CD4-positive, alpha-beta memory T cell (primary cell): ENCODE measurements around the gene GNAL. TPM values are rescaled to one million over a fixed set of nuclear protein-coding genes. Genes with fewer than 3 reads are reported as not detected.

Source experiments
- CTCF ChIA-PET: fragments of 350-600 bp; sonication (Branson Sonifier 250); formaldehyde crosslinking; loops from one replicate; lab custom pipeline; 2021; ENCODE audit warnings: inconsistent platforms; ENCODE audit not compliant: partially characterized antibody; lab: Charles Lee
- POLR2A ChIA-PET: fragments of 350-600 bp; sonication (Branson Sonifier 250); formaldehyde crosslinking; loops from one replicate; lab custom pipeline; 2021; ENCODE audit not compliant: partially characterized antibody; lab: Charles Lee
- DNase-seq, 5 donors: peaks; one replicate each; pipeline versions ENCODE4 v3.0.0 to v3.0.0-alpha.2; 2020 to 2022; ENCODE audit warnings: mixed read lengths in 1 of 5
- H3K27ac ChIP-seq: one replicate; pipeline ENCODE4 v1.7.0; 2013; ENCODE audit warnings: low read depth, low read length
- H3K27me3 ChIP-seq: 2 replicates; pipeline ENCODE4 v1.7.0; 2013; ENCODE audit warnings: mild to moderate bottlenecking, low read length, moderate library complexity; ENCODE audit not compliant: insufficient read depth
- H3K36me3 ChIP-seq: 2 replicates; pipeline ENCODE4 v1.7.0; 2013; ENCODE audit warnings: mild to moderate bottlenecking, low read length, moderate library complexity; ENCODE audit not compliant: insufficient read depth
- H3K4me1 ChIP-seq: 2 replicates; pipeline ENCODE4 v1.7.0; 2013; ENCODE audit warnings: mild to moderate bottlenecking, low read length, moderate library complexity; ENCODE audit not compliant: insufficient read depth
- H3K4me3 ChIP-seq, 2 donors: one replicate each; pipeline ENCODE4 v1.7.0; 2013; ENCODE audit warnings: low read length in 2 of 2, mild to moderate bottlenecking in 1 of 2
- H3K9me3 ChIP-seq, 2 donors: one replicate each; pipeline ENCODE4 v1.7.0; 2013; ENCODE audit warnings: low read length in 2 of 2, control low read depth in 1 of 2; ENCODE audit not compliant: control insufficient read depth in 1 of 2
- H3K27ac Mint-ChIP-seq, 7 donors: one replicate each; pipeline ENCODE4 v1.8.0; 2020 to 2021; ENCODE audit warnings: mixed read lengths in 7 of 7, mild to moderate bottlenecking in 6 of 7, inconsistent platforms in 3 of 7, moderate library complexity in 3 of 7
- H3K27me3 Mint-ChIP-seq, 2 donors: one replicate each; pipeline ENCODE4 v1.8.0; 2020 to 2021; ENCODE audit warnings: mixed read lengths in 2 of 2
- H3K36me3 Mint-ChIP-seq, 2 donors: one replicate each; pipeline ENCODE4 v1.8.0; 2020 to 2021; ENCODE audit warnings: mixed read lengths in 2 of 2, inconsistent platforms in 1 of 2, mild to moderate bottlenecking in 1 of 2
- H3K4me1 Mint-ChIP-seq, 4 donors: one replicate each; pipeline ENCODE4 v1.8.0; 2020 to 2021; ENCODE audit warnings: mixed read lengths in 4 of 4, mild to moderate bottlenecking in 1 of 4
- H3K4me3 Mint-ChIP-seq, 8 donors: one replicate each; pipeline ENCODE4 v1.8.0; 2020 to 2021; ENCODE audit warnings: mixed read lengths in 8 of 8, mild to moderate bottlenecking in 7 of 8, moderate library complexity in 6 of 8, inconsistent platforms in 3 of 8
- H3K9me3 Mint-ChIP-seq, 8 donors: one replicate each; pipeline ENCODE4 v1.8.0; 2020 to 2021; ENCODE audit warnings: mixed read lengths in 8 of 8, mild to moderate bottlenecking in 5 of 8, inconsistent platforms in 3 of 8, moderate library complexity in 1 of 8
- intact Hi-C: fragments of 100-400 bp; cut with micrococcal nuclease; formaldehyde crosslinking; loops from one replicate; pipeline ENCODE4 v1.15.1; 2023
- polyA plus RNA-seq, 2 donors: library from polyadenylated mRNA; unstranded; fragments of 300-500 nt; fragmentation: Illumina TruSeq; gene quantifications; one replicate each; pipeline ENCODE4 v1.2.3, GENCODE V29; 2021
- total RNA-seq, 2 experiments: library from RNA; stranded (reverse); gene quantifications; one replicate each; pipeline ENCODE4 v1.2.3, GENCODE V29; 2021

Gene GNAL
- total and polyA plus RNA-seq, 4 experiments from 2014 or later = 0.20 to 0.33 (median 0.26) TPM; not detected in 1

DNA sequence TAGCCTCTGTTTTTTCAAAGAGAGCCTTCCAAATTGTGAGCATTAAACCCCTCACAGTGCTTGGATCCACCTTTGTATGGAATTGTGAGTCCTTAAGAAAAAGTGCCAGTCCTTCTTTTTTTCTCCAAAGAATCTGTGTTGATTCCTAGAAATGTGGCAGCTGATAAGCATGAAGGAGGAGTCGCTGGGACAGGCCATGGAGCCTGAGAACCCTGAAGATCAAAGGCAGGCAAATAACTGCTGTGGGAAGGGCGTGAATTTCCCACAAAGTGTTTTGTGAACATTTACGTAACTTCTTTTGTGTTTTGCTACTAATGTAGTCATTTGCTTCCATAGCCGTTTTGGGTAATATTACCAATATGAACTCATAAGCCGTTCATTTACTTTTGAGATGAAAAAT is 134.5 kb downstream of the GNAL start:
- H3K4me1 Mint-ChIP-seq = no peaks in the 10 kb centered on the region
- H3K27me3 ChIP-seq = no peaks in the 10 kb centered on the region
- no peak overlapping the region for H3K4me3 ChIP-seq
- H3K27me3 Mint-ChIP-seq = no peaks in the 10 kb centered on the region
- POLR2A ChIA-PET = no interaction called here
- H3K4me3 Mint-ChIP-seq = no peak overlapping the region
- peaks cover 0 to 5% (median 0%) of the 10 kb centered on the region in 8 donors for H3K9me3 Mint-ChIP-seq
- H3K36me3 ChIP-seq = no peaks in the 10 kb centered on the region
- CTCF ChIA-PET = no interaction called here
- intact Hi-C loops = no loop called here
- no peaks in the 10 kb centered on the region for H3K9me3 ChIP-seq
- no peak overlapping the region for H3K27ac ChIP-seq
- no peak overlapping the region for H3K27ac Mint-ChIP-seq
- H3K36me3 Mint-ChIP-seq = peaks cover 0 to 3% of the 10 kb centered on the region in 2 donors
- H3K4me1 ChIP-seq = no peaks in the 10 kb centered on the region
- no peak for DNase-seq

DNA sequence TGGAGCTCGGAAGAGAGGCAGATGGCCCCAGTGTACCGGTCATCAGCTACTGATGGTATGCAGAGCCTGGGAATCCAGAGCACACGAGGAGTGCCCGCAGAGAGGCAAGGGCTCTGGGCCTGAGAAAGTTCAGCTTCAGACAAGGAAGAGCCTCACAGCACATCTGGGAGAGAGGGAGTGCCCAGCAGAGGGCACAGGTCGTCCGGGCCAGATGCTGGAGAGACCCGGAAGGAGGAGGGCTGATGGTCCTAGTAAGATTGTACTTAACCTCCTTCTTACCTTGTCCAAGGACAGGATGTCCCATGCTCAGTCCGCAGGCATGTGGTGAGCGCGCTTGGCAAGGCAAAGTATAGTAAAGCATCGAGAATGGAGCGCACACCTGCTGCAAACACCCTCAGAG is 137.8 kb downstream of the GNAL start:
- Histone ChIP-seq H3K4me1 (no peaks in the 10 kb centered on the region), H3K27ac (no peak overlapping the region), H3K27me3 (no peaks in the 10 kb centered on the region), H3K9me3 (no peaks in the 10 kb centered on the region), H3K36me3 (no peaks in the 10 kb centered on the region), H3K4me3 (no peak overlapping the region)
- no peak for DNase-seq
- Mint-ChIP-seq H3K27ac (peak overlapping the region in 1 of 7 donors; percentile 42), H3K4me3 (no peak overlapping the region), H3K36me3 (peaks cover 0 to 3% of the 10 kb centered on the region in 2 donors), H3K27me3 (peaks cover 0 to 2% of the 10 kb centered on the region in 2 donors), H3K9me3 (peaks cover 0 to 2% (median 0%) of the 10 kb centered on the region in 8 donors), H3K4me1 (no peaks in the 10 kb centered on the region)
- CTCF ChIA-PET = no interaction called here
- POLR2A ChIA-PET = no interaction called here
- intact Hi-C loops = no loop called here

DNA sequence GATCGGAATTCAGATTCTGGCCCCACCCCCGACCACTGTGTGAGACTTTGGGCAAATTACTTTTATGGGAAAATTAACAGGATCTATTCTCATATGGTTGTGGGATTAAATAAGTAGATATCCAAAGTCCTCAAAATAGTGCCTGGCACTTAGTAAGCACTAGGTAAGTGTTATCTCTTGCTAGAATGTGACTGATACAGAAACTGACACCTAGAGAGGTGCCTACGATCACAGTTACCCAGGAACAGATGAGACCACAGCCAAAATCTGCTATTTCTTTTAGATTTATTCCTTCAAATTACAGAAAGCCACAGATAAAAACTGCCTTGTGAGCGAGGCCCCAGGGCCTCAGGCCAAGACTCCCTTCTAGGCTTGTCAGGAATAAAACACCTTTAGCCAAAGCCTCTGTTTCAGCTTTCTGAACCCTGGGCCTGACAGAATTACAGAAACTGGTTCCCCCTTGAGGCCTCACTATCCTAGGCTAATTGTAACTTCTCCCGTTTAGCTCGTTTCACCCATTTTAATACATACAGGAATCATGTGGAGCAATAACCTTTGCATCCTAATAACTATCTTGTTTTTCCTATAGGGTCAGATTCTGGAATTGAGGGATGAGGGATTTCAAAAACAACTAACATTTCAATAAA is 139.8 kb downstream of the GNAL start:
- no peaks in the 10 kb centered on the region for H3K27me3 ChIP-seq
- no peak overlapping the region for H3K27ac Mint-ChIP-seq
- ChIA-PET CTCF (interaction anchor here (1.0 kb wide), 1 partner anchor 11 kb away, joined by 3 read pairs; no protein-coding TSS in a partner anchor), POLR2A (no interaction called here)
- peaks cover 0 to 3% of the 10 kb centered on the region in 2 donors for H3K36me3 Mint-ChIP-seq
- peaks cover 0 to 2% (median 0%) of the 10 kb centered on the region in 8 donors for H3K9me3 Mint-ChIP-seq
- H3K27me3 Mint-ChIP-seq = peaks cover 0 to 2% of the 10 kb centered on the region in 2 donors
- no peaks in the 10 kb centered on the region for H3K36me3 ChIP-seq
- no peak overlapping the region for H3K27ac ChIP-seq
- no peak overlapping the region for H3K4me3 ChIP-seq
- intact Hi-C loops = no loop called here
- H3K4me1 Mint-ChIP-seq = no peaks in the 10 kb centered on the region
- no peaks in the 10 kb centered on the region for H3K9me3 ChIP-seq
- H3K4me3 Mint-ChIP-seq = no peak overlapping the region
- DNase-seq = no peak
- H3K4me1 ChIP-seq = no peaks in the 10 kb centered on the region

DNA sequence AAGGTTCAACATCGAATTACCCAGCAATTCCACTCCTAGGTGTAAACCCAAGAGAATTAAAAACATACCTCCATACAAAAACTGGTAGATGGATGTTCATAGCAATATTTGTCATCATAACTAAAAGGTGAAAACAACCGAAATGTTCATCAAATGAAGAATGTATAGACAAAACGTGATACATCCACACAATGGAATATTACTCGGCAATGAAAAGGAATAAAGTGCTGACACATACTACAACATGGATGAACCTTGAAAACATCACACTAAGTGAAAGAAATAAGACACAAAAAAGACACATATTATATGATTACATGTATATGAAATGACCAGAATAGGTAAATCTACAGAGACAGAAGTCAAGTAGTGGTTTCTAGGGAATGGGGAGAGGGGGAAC is 141.5 kb downstream of the GNAL start:
- ChIA-PET POLR2A (no interaction called here), CTCF (no interaction called here)
- no peaks in the 10 kb centered on the region for H3K36me3 ChIP-seq
- Mint-ChIP-seq H3K4me3 (no peak overlapping the region), H3K9me3 (peaks cover 0 to 2% (median 0%) of the 10 kb centered on the region in 8 donors), H3K27me3 (peaks cover 2% of the 10 kb centered on the region in 2 donors), H3K36me3 (peaks cover 0 to 3% of the 10 kb centered on the region in 2 donors), H3K27ac (no peak overlapping the region), H3K4me1 (no peaks in the 10 kb centered on the region)
- no peaks in the 10 kb centered on the region for H3K4me1 ChIP-seq
- no peak overlapping the region for H3K4me3 ChIP-seq
- H3K27ac ChIP-seq = no peak overlapping the region
- no peaks in the 10 kb centered on the region for H3K9me3 ChIP-seq
- no peaks in the 10 kb centered on the region for H3K27me3 ChIP-seq
- intact Hi-C loops = no loop called here
- DNase-seq = no peak

DNA sequence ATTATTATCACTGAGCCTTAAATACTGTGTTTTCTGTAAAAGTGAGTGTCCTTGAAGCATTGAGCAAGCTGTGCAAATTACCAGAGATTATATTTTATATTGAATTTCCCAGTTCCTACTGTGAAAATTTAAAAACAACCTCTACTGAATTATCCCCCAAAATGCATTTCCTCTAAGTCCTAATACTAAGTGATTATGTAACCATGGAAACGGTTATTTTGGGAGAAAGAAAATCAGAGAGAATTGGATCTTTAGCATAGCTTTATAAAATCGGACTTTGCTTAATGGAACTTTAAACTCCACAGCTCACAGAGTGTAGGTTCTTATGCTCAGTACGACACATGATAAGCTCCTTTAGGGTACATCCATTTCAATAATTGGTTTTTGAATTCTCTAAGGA is 142.9 kb downstream of the GNAL start:
- POLR2A ChIA-PET = no interaction called here
- H3K4me3 Mint-ChIP-seq = no peak overlapping the region
- no peak for DNase-seq
- no peaks in the 10 kb centered on the region for H3K4me1 Mint-ChIP-seq
- Histone ChIP-seq H3K27me3 (no peaks in the 10 kb centered on the region), H3K36me3 (no peaks in the 10 kb centered on the region), H3K9me3 (no peaks in the 10 kb centered on the region), H3K4me1 (no peaks in the 10 kb centered on the region), H3K4me3 (no peak overlapping the region), H3K27ac (no peak overlapping the region)
- H3K36me3 Mint-ChIP-seq = peaks cover 0 to 3% of the 10 kb centered on the region in 2 donors
- CTCF ChIA-PET = no interaction called here
- intact Hi-C loops = no loop called here
- no peak overlapping the region for H3K27ac Mint-ChIP-seq
- peaks cover 0 to under 1% (median 0%) of the 10 kb centered on the region in 8 donors for H3K9me3 Mint-ChIP-seq
- H3K27me3 Mint-ChIP-seq = peaks cover 2% of the 10 kb centered on the region in 2 donors

DNA sequence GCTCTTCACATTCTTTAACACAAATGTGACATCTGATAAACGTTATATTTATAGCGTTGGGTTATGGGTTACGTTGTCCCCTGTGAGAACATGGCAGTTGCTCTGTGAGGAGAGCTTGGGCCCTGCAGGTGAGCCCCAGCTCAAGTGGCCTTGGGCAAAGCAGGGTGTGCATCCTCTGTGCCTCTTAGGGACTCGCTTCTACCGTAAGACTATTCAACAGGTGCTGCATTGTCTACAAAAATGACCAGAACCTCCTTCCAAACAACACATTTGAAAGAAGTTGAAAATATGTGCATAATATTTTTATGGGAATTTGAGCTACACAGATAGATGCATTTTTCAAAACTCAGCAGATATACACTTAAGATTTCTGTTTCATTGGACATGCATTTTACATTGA is 145.7 kb downstream of the GNAL start:
- CTCF ChIA-PET = interaction anchor here (1.2 to 1.7 kb wide), 3 partner anchors 11 to 103 kb away, joined by 4 to 6 read pairs (median 5); no protein-coding TSS in a partner anchor
- no peaks in the 10 kb centered on the region for H3K4me1 ChIP-seq

DNA sequence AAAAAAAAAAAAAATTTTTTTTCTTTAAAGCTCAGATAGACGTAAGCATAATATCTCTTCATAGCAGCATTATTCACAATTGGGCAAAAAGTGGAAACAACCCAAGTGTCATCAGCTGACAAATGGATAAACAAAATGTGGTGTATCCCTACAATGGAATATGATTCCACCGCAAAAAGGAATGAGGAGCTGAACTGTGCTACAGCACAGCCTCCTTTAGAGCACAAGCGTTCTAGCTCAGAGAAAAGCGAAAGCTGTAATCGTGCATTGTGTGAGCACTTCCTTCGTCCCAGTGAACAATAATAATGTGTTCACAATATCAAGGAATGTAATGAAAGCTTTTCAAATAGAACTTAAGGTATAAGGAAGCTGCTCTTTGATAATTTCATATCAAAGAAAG is 150.5 kb downstream of the GNAL start:
- POLR2A ChIA-PET = no interaction called here
- Histone ChIP-seq H3K27me3 (no peaks in the 10 kb centered on the region), H3K36me3 (no peaks in the 10 kb centered on the region), H3K4me1 (no peaks in the 10 kb centered on the region), H3K9me3 (no peaks in the 10 kb centered on the region), H3K4me3 (no peak overlapping the region), H3K27ac (no peak overlapping the region)
- no peak overlapping the region for H3K4me3 Mint-ChIP-seq
- intact Hi-C loops = no loop called here
- H3K27ac Mint-ChIP-seq = no peak overlapping the region
- H3K9me3 Mint-ChIP-seq = no peaks in the 10 kb centered on the region
- no peaks in the 10 kb centered on the region for H3K4me1 Mint-ChIP-seq
- peaks cover 0 to 2% of the 10 kb centered on the region in 2 donors for H3K27me3 Mint-ChIP-seq
- no peaks in the 10 kb centered on the region for H3K36me3 Mint-ChIP-seq
- DNase-seq = no peak
- CTCF ChIA-PET = interaction anchor here (0.9 to 1.7 kb wide), 3 partner anchors 9 to 98 kb away, joined by 3 to 6 read pairs (median 3); no protein-coding TSS in a partner anchor

More for the DNA sequence above, 145.7 kb downstream of the GNAL start:
- intact Hi-C loops = no loop called here
- Mint-ChIP-seq H3K4me1 (no peaks in the 10 kb centered on the region), H3K9me3 (no peaks in the 10 kb centered on the region), H3K27ac (no peak overlapping the region), H3K36me3 (no peaks in the 10 kb centered on the region), H3K27me3 (peaks cover 0 to 4% of the 10 kb centered on the region in 2 donors), H3K4me3 (no peak overlapping the region)
- Histone ChIP-seq H3K4me3 (no peak overlapping the region), H3K27me3 (no peaks in the 10 kb centered on the region), H3K9me3 (no peaks in the 10 kb centered on the region), H3K36me3 (no peaks in the 10 kb centered on the region), H3K27ac (no peak overlapping the region)
- DNase-seq = no peak
- POLR2A ChIA-PET = no interaction called here
